HG02981 (cell line): ENCODE results near the gene CEP131.

Experiments used
- ATAC-seq: cut with Tn5 transposase; IDR thresholded peaks from one replicate; pipeline ENCODE4 v1.9.1; 2021; ENCODE audit warnings: mild to moderate bottlenecking, moderate library complexity; ENCODE audit not compliant: unreplicated experiment

The CEP131 gene

GRCh38 chr17:81239714-81240555 is 17.2 kb upstream of the CEP131 start:
- no peak for ATAC-seq

GRCh38 chr17:81238815-81239713 is 16.3 kb upstream of the CEP131 start, which contains the start of the genes NDUFAF8 and TEPSIN:
NDUFAF8 (plus strand) TSS chr17:81239318; CDS start chr17:81239364, 46 bp downstream.
TEPSIN (minus strand) TSS chr17:81239055; CDS start chr17:81239033, 22 bp downstream.
- peak; percentile 90 for ATAC-seq

GRCh38 chr17:81238490-81238814 is 15.7 kb upstream of the CEP131 start:
- no peak for ATAC-seq

GRCh38 chr17:81237591-81238489 is 15.1 kb upstream of the CEP131 start:
- ATAC-seq = no peak

GRCh38 chr17:81236784-81237183 is 14.0 kb upstream of the CEP131 start:
- ATAC-seq = no peak

GRCh38 chr17:81235822-81236740 is 13.3 kb upstream of the CEP131 start:
- no peak for ATAC-seq

- no peak for ATAC-seq
Observed at GRCh38 chr17:81234940-81235821, 12.4 kb upstream of the CEP131 start.

- no peak for ATAC-seq
Observed at GRCh38 chr17:81234506-81234855, 11.7 kb upstream of the CEP131 start.

- no peak for ATAC-seq
Observed at GRCh38 chr17:81233811-81234505, 11.2 kb upstream of the CEP131 start.

GRCh38 chr17:81233316-81233715 is 10.6 kb upstream of the CEP131 start:
- no peak for ATAC-seq

- ATAC-seq = no peak
Observed at GRCh38 chr17:81232616-81233241, 10.0 kb upstream of the CEP131 start.

- no peak for ATAC-seq
Observed at GRCh38 chr17:81231766-81232581, 9.2 kb upstream of the CEP131 start.

GRCh38 chr17:81231121-81231645 is 8.4 kb upstream of the CEP131 start:
- no peak for ATAC-seq

- no peak for ATAC-seq
Observed at GRCh38 chr17:81230043-81230820, 7.5 kb upstream of the CEP131 start.

GRCh38 chr17:81229666-81229920 is 6.8 kb upstream of the CEP131 start:
- no peak for ATAC-seq
